HG03064 (cell line): ENCODE measurements around the gene RIT2.
"Not testable (repeated sequence)": the region's sequence is repeated elsewhere in the genome, so short reads cannot be mapped to it uniquely, and the experiment has no call there.

Source experiments
- ATAC-seq: cut with Tn5 transposase; IDR thresholded peaks from one replicate; pipeline ENCODE4 v1.9.1; 2021; ENCODE audit warnings: low read depth; ENCODE audit not compliant: unreplicated experiment

Gene RIT2

DNA sequence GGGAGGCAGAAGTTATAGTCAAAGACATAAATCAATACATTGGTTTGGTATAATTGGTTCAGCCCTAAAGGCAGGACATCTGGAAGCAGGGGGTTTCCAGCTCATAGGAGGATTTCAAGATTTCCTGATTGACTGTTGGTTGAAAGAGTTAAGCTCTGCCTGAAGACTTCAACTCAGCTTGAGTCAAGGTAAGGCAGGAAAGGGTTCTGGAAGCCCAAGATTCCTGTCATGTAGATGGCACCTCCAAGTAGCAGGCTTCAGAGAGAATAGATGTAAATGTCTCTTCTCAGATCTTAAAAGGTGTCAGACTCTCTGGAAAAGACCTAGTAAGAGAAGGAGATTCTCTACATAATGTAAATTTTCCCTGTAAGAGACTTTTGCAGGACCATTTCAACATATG, 335.3 kb downstream of the RIT2 start:
- ATAC-seq = no peak

DNA sequence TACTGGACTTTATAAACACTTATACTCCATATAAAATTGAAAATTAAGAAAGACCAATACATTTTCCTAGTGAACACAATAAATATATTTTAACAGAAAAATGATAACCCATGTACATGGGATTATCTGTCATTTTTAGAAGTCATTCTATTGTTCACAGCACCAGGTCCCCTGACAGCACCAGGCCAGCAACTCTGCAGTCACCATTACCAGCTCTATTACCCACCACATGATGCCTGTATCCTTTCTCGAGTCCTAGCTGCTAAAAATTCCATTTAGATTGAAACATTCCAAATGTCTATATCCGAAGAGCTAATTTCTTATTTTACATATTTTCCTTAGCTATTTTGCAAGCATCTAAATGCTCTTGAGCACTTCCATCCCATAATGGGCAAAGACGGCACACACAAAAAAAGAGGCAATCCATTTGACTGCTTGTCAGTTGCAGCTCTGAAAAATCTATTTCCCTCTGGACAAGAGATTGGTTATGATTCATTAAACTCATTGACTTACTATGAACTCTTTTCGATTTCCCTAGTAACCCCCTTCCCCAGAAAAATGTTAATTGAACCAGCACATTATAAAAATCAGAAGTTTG, 336.9 kb downstream of the RIT2 start:
- ATAC-seq = no peak

DNA sequence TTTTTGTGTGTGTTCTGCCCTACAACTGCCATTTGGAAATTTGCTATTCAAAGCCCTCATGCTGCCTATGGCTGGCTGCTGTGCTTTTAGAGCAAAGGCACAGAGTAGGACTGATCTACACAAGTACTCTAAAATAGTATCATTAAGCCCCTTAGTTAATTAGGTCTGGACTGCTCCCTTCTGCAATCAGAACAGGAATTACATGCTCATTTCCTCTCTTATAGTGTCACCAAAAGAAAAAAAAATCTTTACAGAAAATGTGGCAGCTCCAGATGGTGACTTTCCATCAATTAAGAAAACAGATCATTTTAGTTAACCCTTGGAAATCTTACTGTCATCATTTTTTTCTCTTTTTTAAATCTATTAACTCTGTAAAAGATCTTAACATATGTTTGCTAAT, 337.5 kb downstream of the RIT2 start:
- ATAC-seq = no peak

DNA sequence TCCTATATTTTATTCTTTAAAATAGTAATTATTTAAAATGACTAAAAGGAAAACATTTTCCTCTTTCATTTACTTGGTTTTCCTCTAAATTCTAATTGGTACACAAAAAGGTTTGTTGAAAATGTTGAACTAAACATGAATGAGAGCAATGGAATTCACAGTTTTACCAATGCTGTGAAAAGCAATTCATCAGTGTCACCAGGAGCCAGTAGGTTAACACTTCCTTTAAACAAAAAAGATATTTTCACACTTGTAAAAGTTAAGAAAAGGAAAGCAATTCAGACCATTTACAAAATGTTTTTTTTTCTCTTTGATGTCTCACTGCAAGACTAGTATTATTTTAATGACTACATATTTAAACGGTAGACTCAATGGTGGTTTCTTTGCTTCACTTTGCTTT, 341.6 kb downstream of the RIT2 start:
- ATAC-seq = no peak

DNA sequence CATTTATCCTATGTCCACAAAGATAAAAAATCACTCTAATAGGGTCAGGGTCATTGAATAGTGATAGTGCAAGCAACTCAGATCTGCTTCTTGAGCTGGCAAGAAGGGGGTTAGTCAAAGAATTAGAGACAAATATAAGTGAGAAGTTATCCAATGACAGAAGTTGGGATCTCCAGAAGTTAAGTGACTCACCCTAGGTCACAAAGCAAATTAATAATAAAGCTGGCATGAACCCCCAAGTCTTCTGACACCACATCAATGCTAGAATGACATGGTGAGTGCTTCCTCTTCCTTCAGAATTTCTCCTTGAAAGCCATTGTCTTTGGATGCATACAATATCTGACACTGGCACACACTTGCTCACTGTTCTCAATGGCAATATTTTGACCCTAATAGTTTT, 343.5 kb downstream of the RIT2 start:
- ATAC-seq = no peak

DNA sequence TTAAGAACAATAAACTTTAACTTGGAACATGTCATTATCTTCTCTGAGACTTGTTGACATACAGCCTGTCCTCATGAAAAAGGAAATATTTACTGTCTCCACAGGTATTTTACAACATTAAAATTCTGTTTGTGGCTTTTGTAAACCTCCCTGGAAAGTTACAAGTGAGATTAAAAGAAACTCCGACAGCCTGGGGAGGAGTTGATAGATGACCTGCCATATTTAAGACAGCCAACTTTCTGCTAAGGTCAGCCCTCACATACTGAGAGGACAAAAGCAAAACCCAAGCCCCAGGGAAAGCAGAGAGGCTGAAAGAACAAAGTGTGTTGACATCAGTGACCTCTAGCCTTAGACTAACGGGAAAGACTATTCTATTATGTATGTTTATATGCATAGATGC, 350.2 kb downstream of the RIT2 start:
- no peak for ATAC-seq

DNA sequence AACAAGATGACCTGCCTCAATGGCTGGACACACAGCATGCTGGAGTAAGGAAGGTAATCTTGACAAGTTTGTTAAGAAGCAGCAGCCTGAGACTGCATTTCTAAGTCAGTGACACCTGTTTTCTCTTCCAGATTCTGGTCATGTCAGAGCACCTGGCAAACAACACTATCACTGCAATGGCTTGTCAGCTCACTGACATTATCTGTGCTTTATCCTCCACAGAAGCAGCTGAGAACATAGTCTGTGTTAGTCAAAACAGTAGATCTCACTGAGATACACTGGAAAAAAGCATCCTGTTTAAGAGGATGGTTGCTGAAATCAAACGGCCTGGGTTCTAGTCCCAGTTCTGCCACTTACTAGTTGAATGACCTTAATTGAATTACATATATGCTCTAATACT, 355.2 kb downstream of the RIT2 start:
- no peak for ATAC-seq

- no peak for ATAC-seq
These were observed 356.6 kb downstream of the RIT2 start for GRCh38 chr18:42758852-42759251.

GRCh38 chr18:42756214-42756613, 359.3 kb downstream of the RIT2 start:
- ATAC-seq = no peak

DNA sequence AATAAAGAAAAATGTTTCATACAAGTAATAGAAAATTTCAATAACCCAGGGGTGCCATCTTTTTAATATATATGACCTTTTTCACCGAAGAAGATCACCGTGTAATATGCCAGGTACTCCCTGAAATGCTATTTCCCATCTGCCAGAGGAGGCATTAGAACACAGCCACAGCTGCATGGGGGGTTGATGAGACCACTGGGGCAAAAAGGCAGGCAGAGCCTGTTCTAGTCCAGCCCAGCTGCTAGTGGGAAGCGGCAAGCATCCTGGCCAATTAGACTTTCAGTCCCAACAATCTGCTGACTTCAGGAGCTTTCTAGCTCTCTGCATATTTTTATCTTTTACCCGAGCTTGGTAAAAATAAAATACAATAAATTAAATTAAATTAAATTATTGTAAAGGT, 362.6 kb downstream of the RIT2 start:
- ATAC-seq = no peak

GRCh38 chr18:42746794-42747193, 368.7 kb downstream of the RIT2 start:
- no peak for ATAC-seq

- no peak for ATAC-seq
These were observed 369.6 kb downstream of the RIT2 start for GRCh38 chr18:42745931-42746330.

DNA sequence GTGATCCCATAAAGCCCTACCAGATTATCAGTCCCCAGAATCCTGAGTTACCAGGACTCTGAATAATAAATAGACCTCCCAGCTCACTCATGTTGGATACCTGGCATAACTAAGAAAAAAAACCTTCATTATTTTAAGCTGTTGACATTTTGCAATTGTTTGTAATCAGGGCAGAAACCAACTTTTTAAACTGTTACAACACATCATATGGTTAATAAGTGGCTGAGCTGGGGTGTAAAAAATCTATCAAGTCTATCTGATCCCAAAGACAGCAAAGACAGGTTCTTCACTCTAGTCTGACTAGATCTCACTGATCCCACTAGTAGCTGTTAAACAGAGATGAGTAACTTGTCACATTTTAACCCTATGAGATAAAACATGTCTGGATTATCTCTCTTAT, 370.3 kb downstream of the RIT2 start:
- ATAC-seq = no peak

DNA sequence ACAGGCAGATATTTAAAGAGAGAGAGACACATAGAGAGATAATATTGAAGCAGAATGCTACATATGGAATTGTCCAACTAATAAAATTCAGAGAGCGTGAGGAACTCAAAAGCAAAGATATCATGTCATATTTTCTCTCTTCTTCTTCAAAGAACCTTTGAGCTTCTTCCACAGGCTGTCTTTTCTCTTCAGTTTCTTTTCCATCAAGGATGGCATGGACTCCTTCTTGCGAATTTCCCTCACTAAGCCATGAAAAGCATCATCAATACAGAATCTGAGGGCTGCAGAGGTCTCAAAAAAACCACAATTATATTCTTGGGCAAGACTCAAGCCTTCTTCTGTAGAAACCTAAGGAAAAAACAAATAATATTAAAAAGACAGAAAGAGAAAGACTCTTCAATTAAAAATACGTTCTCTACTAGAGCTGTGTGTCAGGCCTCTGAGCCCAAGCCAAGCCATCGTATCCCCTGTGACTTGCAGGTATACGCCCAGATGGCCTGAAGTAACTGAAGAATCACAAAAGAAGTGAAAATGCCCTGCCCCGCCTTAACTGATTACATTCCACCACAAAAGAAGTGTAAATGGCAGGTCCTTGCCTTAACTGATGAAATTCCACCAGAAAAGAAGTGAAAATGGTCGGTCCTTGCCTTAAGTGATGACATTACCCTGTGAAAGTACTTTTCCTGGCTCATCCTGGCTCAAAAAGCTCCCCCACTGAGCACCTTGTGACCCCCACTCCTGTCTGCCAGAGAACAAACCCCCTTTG, 371.9 kb downstream of the RIT2 start:
- no peak for ATAC-seq

DNA sequence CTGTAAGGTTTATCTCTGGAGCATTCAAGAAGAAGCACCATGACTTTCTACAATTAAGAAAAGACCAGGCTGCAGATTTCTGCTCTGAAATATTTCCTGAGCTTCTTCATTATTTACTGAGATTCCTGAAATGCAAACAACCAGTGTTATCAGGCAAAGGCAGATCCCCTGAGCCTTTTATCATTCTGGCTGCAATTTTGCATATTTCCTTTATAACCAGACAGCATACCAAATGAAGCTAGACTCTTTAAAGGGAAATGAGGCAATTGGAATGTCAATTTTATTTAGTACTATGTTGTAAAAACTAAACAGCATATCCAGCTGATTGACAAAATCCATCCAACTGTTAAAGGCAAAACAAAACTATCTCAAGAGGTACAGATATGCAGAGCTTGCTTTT, 372.5 kb downstream of the RIT2 start:
- ATAC-seq = no peak

- no peak for ATAC-seq
These were observed 373.0 kb downstream of the RIT2 start for GRCh38 chr18:42742474-42742873.

GRCh38 chr18:42741805-42742347, 373.6 kb downstream of the RIT2 start:
- ATAC-seq = not testable (repeated sequence)

DNA sequence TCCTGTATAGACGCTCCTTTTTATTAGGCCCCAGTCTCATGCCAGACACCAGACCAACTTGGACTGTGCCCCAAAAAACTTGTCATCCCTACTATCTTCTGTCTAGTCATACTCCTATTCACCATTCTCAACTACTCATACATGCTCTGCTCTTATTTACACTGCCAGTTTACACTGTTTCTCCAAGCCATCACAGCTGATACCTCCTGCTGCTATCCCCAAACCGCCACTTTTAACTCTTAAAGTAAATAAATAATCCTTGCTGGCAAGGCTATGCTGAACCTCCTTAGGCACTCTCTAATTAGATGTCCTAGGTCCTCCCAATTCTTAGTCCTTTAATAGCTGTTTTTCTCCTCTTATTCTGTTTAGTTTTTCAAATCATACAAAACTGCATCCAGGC, 374.2 kb downstream of the RIT2 start:
- not testable (repeated sequence) for ATAC-seq

- ATAC-seq = no peak
These were observed 379.4 kb downstream of the RIT2 start for GRCh38 chr18:42736074-42736473.

DNA sequence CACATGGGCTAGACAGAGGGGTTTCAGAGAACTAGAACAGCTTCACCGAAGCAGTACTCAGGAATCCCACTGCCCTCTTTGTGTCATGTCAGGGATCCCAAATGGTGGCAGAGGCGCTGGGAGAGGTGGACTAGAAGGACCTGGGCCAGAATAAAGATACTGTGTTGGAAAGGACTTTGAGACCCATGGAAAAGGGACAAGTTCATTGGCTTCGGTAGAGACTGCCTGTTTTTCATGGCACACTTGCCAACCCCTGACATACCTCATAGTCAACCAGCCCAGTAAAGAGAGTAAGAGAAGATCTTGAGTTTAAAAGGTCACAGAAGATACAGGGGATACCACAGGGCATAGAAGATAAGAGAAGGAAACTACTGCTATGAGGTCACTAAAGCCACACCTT, 381.0 kb downstream of the RIT2 start:
- no peak for ATAC-seq

DNA sequence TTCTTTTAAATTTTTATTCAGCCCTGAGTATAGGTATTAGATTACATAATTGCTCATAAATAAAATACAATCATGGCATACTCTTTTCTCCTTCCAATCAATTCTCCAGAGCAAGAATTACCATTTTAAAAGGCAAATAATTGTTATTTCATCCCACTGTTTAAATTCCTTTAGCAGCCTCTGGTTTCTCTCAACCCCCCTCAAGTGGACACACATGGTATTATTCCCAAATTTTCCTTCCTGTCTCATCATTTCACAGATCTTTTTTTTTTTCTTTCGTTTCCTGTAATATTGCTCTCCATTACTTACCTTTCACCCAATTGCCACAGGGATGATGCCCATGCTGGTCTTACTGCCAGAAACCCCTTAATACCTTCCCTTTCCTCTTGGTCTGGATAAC, 385.2 kb downstream of the RIT2 start:
- ATAC-seq = no peak

GRCh38 chr18:42719221-42719620, 396.3 kb downstream of the RIT2 start:
- no peak for ATAC-seq
